ENCODE results near the gene PTP4A2. TPM values are rescaled to one million over a fixed set of nuclear protein-coding genes. Genes with fewer than 3 reads are reported as not detected.

The PTP4A2 gene
- total and polyA plus RNA-seq, 5 experiments from 2014 or later: 230 to 748 (median 287) TPM

DNA sequence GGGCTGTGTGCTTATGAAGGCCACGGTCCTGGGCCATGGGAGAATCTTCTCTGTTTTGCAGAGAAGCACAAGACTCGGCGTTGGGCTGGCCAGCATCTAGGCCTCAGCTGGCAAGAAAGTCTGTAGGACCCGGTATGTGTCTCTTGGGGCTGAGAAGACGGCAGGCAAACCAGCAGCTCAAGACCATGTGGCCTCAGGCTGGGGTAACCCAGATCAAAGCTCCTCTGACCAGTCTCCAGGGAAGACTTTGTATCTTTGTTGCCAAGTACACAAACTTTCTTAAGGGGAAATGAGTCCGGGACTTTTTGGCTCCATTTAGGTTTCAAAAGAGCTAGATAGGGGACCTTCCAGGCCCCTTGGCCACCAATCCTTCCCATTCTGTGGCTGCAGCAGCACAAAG lies 60.1 kb downstream of the PTP4A2 start:
- POLR2A ChIA-PET: interaction anchor here (1.2 kb wide), 1 partner anchor 230 kb away, joined by 9 read pairs; the partner anchor contains the start of gene KPNA6
- no peak for ATAC-seq
- Mint-ChIP-seq H3K4me1 (peaks cover 12 to 42% (median 37%) of the 10 kb centered on the region in 4 donors), H3K9me3 (peaks cover 0 to 4% (median 2%) of the 10 kb centered on the region in 9 donors), H3K27me3 (no peaks in the 10 kb centered on the region), H3K4me3 (no peak overlapping the region), H3K27ac (no peak overlapping the region), H3K36me3 (peaks cover 0 to 2% (median 0%) of the 10 kb centered on the region in 3 donors)
- no peak for DNase-seq

DNA sequence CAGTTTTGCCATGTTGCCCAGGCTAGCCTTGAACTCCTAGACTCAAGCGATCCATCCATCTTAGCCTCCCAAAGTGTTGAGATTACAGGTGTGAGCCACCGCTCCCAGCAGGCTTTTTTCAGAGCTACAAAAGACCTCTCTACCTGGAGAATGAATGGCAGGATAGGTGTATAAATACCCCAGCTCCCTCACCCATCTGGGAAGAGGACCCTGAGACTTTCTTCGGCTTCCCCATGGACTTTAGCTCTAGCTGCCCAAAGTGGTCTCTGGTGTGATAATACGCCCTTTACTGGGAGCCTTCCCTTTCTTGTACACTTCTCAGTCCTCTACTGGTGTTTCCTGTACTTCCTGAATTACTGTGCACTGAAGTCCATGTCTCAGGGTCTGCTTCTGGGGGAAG lies 60.6 kb downstream of the PTP4A2 start:
- DNase-seq (no peak), ATAC-seq (no peak)
- no peaks in the 10 kb centered on the region for H3K27me3 Mint-ChIP-seq
- H3K4me1 Mint-ChIP-seq: peaks cover 16 to 48% (median 42%) of the 10 kb centered on the region in 4 donors
- no peak overlapping the region for H3K27ac Mint-ChIP-seq
- POLR2A ChIA-PET: interaction anchor here (0.9 to 1.2 kb wide), 2 partner anchors 21 to 230 kb away, joined by 7 to 9 read pairs; partner anchors contain the start of gene KPNA6
- peaks cover 0 to 6% (median 0%) of the 10 kb centered on the region in 3 donors for H3K36me3 Mint-ChIP-seq
- peaks cover 0 to 9% (median 4%) of the 10 kb centered on the region in 9 donors for H3K9me3 Mint-ChIP-seq
- no peak overlapping the region for H3K4me3 Mint-ChIP-seq

DNA sequence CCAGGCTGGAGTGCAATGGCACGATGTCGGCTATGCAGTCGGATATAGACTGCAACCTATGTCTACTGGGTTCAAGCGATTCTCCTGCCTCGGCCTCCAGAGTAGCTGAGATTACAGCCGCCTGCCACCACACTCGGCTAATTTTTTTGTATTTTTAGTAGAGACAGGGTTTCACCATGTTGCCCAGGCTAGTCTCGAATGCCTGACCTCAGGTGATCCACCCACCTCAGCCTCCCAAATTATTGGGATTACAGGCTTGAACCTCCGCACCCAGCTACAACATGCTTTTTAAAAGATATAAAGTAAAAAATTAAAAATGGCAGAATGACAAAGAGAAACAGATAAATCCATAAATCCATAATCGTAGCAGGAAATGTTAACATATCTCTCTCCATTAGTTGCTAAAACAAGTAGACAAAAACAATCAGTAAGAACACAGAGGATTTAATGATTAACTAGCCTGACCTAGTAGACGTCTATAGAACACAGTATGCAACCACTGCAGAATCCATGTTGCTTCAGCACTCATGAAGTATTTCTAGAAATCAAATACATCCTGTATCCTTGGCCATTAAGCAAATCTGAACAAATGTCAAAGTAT lies 62.4 kb downstream of the PTP4A2 start:
- Mint-ChIP-seq H3K27ac (no peak overlapping the region), H3K9me3 (peaks cover 0 to 10% (median 4%) of the 10 kb centered on the region in 9 donors), H3K27me3 (no peaks in the 10 kb centered on the region), H3K36me3 (peaks cover 0 to 6% (median 0%) of the 10 kb centered on the region in 3 donors), H3K4me1 (peaks cover 12 to 54% (median 42%) of the 10 kb centered on the region in 4 donors), H3K4me3 (no peak overlapping the region)
- ATAC-seq (no peak), DNase-seq (no peak)
- POLR2A ChIA-PET: no interaction called here

DNA sequence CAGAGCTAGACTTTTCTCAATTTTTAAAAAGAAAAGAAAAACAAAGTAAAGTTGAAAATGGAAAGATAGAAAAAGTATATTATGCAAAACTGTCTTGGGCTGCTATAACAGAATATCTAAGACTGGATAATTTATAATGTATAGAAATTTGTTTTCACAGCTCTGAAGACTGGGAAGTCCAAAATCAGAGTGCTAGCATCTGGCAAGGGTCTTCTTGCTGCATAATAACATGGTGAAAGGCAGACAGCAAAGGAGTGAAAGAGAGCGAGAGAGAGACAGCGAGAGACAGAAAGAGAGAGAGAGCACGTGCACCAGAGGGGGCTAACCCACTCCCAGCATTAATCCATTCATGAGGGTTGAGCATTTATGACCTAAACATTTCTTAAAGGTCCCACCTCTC lies 63.2 kb downstream of the PTP4A2 start:
- no peak for DNase-seq
- no peaks in the 10 kb centered on the region for H3K27me3 Mint-ChIP-seq
- H3K9me3 Mint-ChIP-seq: peaks cover 0 to 10% (median 4%) of the 10 kb centered on the region in 9 donors
- peak overlapping the region in 1 of 10 donors; percentile 37 for H3K27ac Mint-ChIP-seq
- peaks cover 0 to 6% (median 0%) of the 10 kb centered on the region in 3 donors for H3K36me3 Mint-ChIP-seq
- POLR2A ChIA-PET: no interaction called here
- H3K4me3 Mint-ChIP-seq: no peak overlapping the region
- ATAC-seq: no peak
- peaks cover 10 to 47% (median 34%) of the 10 kb centered on the region in 4 donors for H3K4me1 Mint-ChIP-seq

DNA sequence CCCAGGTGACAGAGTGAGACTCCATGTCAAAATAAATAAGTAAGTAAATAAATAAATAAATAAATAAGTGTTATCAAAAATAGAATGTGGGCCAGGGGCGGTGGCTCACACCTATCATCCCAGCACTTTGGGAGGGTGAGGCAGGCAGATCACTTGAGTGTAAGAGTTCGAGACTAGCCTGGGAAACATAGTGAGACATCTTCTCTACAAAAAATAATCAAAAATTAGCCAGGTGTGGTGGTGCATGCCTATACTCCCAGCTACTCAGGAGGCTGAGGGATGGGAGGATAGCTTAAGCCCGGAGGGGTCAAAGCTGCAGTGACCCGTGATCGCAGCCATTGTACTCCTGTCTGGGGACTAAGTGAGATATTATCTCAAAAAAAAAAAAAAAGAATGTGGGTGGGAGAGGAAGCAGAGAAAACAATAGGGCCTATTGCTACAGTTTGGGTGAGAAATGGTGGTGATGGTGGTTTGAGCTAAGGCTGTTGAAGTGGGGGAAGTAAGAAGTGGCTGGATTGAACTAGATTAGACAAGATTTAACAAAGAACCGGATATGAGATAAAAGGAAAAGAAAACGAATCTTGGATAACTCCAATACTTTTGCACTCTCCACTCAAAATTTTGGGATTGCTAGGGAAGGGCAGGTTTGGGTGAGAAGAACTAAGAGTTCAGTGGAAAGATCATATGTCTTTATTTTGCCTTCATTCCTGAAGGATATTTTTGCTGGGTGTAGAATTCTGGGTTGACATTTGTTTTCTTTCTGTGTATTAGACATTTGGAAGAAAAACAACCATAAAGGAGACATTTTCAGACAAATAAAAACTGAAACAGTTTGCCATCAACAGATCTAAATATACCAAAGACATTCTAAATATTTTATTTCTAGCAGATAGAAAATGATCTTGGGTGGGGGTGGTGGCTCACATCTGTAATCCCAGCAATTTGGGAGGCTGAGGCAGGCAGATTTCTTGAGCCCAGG lies 65.2 kb downstream of the PTP4A2 start:
- POLR2A ChIA-PET: interaction anchor here (0.6 to 1.6 kb wide), 4 partner anchors 22 to 67 kb away, joined by 3 to 4 read pairs (median 4); partner anchors contain the start of gene PTP4A2
- H3K4me3 Mint-ChIP-seq: peak overlapping the region; percentile 25 to 77 (median 61)
- no peaks in the 10 kb centered on the region for H3K27me3 Mint-ChIP-seq
- peaks cover 16 to 52% (median 36%) of the 10 kb centered on the region in 4 donors for H3K4me1 Mint-ChIP-seq
- peaks cover 0 to 6% (median 0%) of the 10 kb centered on the region in 3 donors for H3K36me3 Mint-ChIP-seq
- ATAC-seq (peak; percentile 73 to 83), DNase-seq (peak in 4 of 10 donors; percentile 13 to 56 (median 50))
- H3K27ac Mint-ChIP-seq: peak overlapping the region; percentile 60 to 98 (median 88)
- H3K9me3 Mint-ChIP-seq: peaks cover 0 to 10% (median 4%) of the 10 kb centered on the region in 9 donors

DNA sequence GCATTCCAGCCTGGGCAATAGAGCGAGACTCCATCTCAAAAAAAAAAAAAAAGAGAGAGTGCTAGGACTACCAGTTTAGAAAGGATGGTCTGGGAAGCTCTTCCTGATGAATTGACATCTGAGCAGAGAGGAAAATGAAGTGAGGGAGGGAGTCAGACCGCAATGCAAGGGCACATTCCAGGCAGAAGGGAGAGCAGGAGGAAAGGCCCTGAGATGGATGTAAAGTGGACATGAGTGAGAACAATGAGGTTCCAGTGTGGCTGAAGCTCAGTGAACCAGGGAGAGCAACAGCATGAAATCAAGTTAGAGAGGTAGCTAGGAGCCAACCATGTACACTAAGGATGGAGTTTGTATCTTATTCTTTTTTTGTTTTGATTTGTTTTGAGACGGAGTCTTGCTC lies 66.5 kb downstream of the PTP4A2 start:
- DNase-seq: no peak
- H3K27ac Mint-ChIP-seq: peak overlapping the region in 6 of 10 donors; percentile 10 to 80 (median 73)
- peaks cover 23 to 52% (median 39%) of the 10 kb centered on the region in 4 donors for H3K4me1 Mint-ChIP-seq
- POLR2A ChIA-PET: interaction anchor here (0.7 to 1.3 kb wide), 2 partner anchors 23 to 264 kb away, joined by 3 to 5 read pairs; no protein-coding TSS in a partner anchor
- no peak for ATAC-seq
- peak overlapping the region in 8 of 10 donors; percentile 22 to 46 (median 30) for H3K4me3 Mint-ChIP-seq
- H3K36me3 Mint-ChIP-seq: peaks cover 0 to 6% (median 0%) of the 10 kb centered on the region in 3 donors
- peaks cover 0 to 10% (median 4%) of the 10 kb centered on the region in 9 donors for H3K9me3 Mint-ChIP-seq
- H3K27me3 Mint-ChIP-seq: no peaks in the 10 kb centered on the region

DNA sequence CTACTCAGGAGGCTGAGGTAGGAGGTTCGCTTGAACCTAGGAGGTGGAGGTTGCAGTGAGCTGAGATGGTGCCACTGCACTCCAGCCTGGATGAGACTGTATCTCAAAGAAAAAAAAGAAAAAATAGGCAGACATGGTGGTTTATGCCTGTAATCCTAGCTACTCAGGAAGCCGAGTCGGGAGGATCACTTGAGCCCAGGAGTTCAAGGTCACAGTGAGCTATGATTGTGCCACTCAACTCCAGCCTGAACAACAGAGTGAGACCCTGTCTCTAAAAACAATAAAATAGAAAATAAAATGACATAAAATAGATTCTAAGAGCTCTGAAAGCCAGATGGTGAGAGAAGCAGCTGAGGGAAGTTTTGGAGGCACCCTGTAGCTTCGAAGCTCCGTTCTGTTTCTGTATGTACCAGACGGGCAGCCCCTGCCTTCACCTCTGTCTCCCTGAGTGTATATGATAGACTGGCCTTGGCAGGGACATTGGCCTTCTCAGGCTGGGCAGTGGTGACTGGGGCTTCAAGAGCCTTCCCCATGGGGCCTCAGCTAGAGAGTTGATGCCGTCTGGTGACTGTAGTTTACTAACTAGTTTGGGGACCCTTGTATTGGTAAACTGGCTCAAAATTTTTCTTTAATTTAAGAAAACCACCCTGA lies 68.0 kb downstream of the PTP4A2 start:
- Mint-ChIP-seq H3K36me3 (peaks cover 0 to 6% (median 0%) of the 10 kb centered on the region in 3 donors), H3K27ac (peak overlapping the region in 6 of 10 donors; percentile 3 to 57 (median 53)), H3K4me3 (no peak overlapping the region), H3K9me3 (peaks cover 0 to 10% (median 4%) of the 10 kb centered on the region in 9 donors), H3K27me3 (no peaks in the 10 kb centered on the region), H3K4me1 (peaks cover 23 to 57% (median 40%) of the 10 kb centered on the region in 4 donors)
- ATAC-seq: no peak
- POLR2A ChIA-PET: interaction anchor here (0.5 to 1.5 kb wide), 4 partner anchors 10 to 134 kb away, joined by 3 to 6 read pairs (median 4); no protein-coding TSS in a partner anchor
- DNase-seq: no peak

DNA sequence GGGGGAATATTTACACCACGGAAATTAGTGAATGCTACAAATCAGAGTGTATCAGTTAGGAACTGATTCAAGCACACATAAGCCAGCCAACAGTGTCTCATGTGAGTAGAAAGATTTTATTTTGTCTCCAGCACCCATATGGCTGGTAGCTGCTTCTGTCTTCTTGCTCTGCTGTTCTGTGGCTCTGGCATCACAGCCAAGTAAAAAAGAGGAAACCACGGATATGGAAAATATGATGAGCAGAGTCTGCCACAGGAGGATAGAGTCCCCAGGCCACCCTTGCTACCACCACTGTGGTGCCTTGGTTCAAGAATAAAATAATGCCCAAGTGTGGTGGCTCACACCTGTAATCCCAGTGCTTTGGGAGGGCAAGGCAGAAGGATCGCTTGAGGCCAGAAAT lies 68.7 kb downstream of the PTP4A2 start:
- H3K4me3 Mint-ChIP-seq: no peak overlapping the region
- DNase-seq (no peak), ATAC-seq (no peak)
- H3K27ac Mint-ChIP-seq: peak overlapping the region in 2 of 10 donors; percentile 53 to 74
- H3K27me3 Mint-ChIP-seq: no peaks in the 10 kb centered on the region
- H3K9me3 Mint-ChIP-seq: peaks cover 0 to 10% (median 4%) of the 10 kb centered on the region in 9 donors
- peaks cover 23 to 56% (median 40%) of the 10 kb centered on the region in 4 donors for H3K4me1 Mint-ChIP-seq
- H3K36me3 Mint-ChIP-seq: peaks cover 0 to 6% (median 0%) of the 10 kb centered on the region in 3 donors
- POLR2A ChIA-PET: interaction anchor here (0.5 to 1.5 kb wide), 3 partner anchors 21 to 135 kb away, joined by 3 to 5 read pairs (median 3); no protein-coding TSS in a partner anchor

DNA sequence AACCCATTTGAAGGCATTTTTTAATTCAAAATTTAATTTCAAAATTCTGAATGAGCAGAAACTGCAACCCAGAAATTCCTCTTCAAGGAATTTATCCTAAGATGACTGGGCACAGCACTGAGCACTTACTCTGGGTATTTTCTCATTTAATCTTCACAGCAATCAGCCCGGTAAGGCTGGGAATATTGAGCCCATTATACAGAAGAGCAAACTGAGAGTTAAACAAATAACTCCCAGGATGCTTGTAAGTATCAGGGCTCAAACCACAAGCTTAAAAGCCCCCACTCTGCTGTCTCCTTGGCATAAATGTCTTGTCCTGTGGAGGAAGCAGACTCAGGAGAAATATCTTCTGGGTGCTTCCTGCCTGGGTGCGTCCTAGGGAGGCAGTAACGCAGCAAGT lies 69.3 kb downstream of the PTP4A2 start:
- H3K27me3 Mint-ChIP-seq: no peaks in the 10 kb centered on the region
- H3K4me1 Mint-ChIP-seq: peaks cover 25 to 56% (median 40%) of the 10 kb centered on the region in 4 donors
- peaks cover 0 to 6% (median 0%) of the 10 kb centered on the region in 3 donors for H3K36me3 Mint-ChIP-seq
- H3K9me3 Mint-ChIP-seq: peaks cover 0 to 10% (median 4%) of the 10 kb centered on the region in 9 donors
- no peak overlapping the region for H3K4me3 Mint-ChIP-seq
- POLR2A ChIA-PET: interaction anchor here (1.5 kb wide), 1 partner anchor 20 kb away, joined by 5 read pairs; no protein-coding TSS in a partner anchor
- H3K27ac Mint-ChIP-seq: peak overlapping the region in 4 of 10 donors; percentile 53 to 76 (median 66)
- no peak for DNase-seq
- no peak for ATAC-seq

DNA sequence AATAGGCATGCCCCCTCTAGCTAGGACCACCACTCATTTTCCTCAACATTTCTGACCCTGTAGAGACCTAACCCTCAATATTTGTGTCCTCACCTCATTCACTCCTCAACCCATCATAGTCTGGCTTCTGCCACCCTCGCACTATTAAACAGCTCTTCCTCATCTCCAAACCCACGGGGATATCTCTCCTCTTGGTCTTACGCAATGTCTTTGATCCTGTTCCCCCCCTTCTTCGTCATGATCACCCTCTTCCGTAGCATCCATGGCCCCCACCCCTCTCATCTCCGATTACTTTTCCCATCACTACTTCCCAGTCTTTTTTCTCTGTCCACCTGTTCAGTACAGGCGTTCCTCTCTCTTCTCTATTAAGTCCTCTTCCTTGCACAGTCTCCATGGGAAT lies 70.6 kb downstream of the PTP4A2 start:
- H3K4me3 Mint-ChIP-seq: no peak overlapping the region
- peaks cover 0 to under 1% (median 0%) of the 10 kb centered on the region in 9 donors for H3K9me3 Mint-ChIP-seq
- H3K27ac Mint-ChIP-seq: peak overlapping the region in 5 of 10 donors; percentile 1 to 49 (median 22)
- no peak for ATAC-seq
- peaks cover 21 to 42% (median 29%) of the 10 kb centered on the region in 4 donors for H3K4me1 Mint-ChIP-seq
- DNase-seq: no peak
- H3K27me3 Mint-ChIP-seq: no peaks in the 10 kb centered on the region
- H3K36me3 Mint-ChIP-seq: no peaks in the 10 kb centered on the region
- POLR2A ChIA-PET: interaction anchor here (0.6 kb wide), 1 partner anchor 45 kb away, joined by 4 read pairs; no protein-coding TSS in a partner anchor

DNA sequence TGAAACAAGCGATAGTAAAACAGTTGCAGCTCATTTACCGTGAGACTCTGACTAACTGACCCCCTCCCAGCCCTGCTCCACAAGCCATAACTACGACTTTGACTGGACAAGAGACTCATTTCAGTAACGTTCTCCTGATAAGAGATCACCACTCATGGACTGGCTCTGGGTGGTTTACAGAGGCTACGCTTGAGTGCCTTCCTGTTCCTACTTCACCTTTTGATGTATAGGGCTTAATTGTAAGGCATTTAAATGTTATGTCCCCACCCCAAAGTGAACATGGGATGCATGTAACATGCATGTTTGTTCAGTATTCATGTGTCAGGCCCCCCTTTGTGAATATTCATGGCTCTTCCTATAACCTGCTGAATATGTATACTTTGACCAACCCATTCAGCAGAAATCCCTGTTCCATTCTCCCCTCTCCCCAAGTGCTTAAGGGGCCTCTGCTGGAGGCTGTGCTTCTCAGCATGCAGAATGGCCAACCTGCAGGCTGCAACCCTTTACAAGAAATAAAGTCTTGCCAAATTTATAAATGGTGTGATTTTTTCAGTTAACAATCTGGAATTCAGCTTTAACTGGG lies 71.6 kb downstream of the PTP4A2 start:
- Mint-ChIP-seq H3K27me3 (no peaks in the 10 kb centered on the region), H3K9me3 (no peaks in the 10 kb centered on the region), H3K4me1 (peaks cover 17 to 32% (median 23%) of the 10 kb centered on the region in 4 donors), H3K36me3 (no peaks in the 10 kb centered on the region), H3K4me3 (peak overlapping the region in 2 of 10 donors; percentile 7 to 39), H3K27ac (peak overlapping the region in 7 of 10 donors; percentile 24 to 63 (median 37))
- ATAC-seq (no peak), DNase-seq (no peak)
- POLR2A ChIA-PET: no interaction called here

Measured in naive thymus-derived CD8-positive, alpha-beta T cell (primary cell).